Measurements from ENCODE around the gene DPPA4. TPM values are rescaled to one million over a fixed set of nuclear protein-coding genes. Genes with fewer than 3 reads are reported as not detected.
"Not testable (repeated sequence)": the region's sequence is repeated elsewhere in the genome, so short reads cannot be mapped to it uniquely, and the experiment has no call there.

Gene DPPA4
- total and polyA plus RNA-seq, 2 donors from 2014 or later, result not detected

GRCh38 chr3:109382588-109382987, 45.2 kb upstream of the DPPA4 start:
- no peak overlapping the region for H3K27ac ChIP-seq (ENCODE audit: low read depth in 2 of 2, low read length in 2 of 2)
- intact Hi-C loops (cut with DNase I), result no loop called here
- TF ChIP-seq CTCF (IDR thresholded peaks at IDR 0.05; ENCODE audit: borderline replicate concordance, extremely low read depth, insufficient read depth), result no peak
- H3K9ac ChIP-seq (ENCODE audit: low read length in 3 of 3), result no peak overlapping the region
- H3K36me3 ChIP-seq (ENCODE audit: control insufficient read depth in 2 of 3, insufficient read depth in 3 of 3, low read length in 3 of 3), result no peaks in the 10 kb centered on the region
- no peak overlapping the region for H3K4me3 ChIP-seq (ENCODE audit: low read length in 3 of 3)
- no peaks in the 10 kb centered on the region for H3K27me3 ChIP-seq (ENCODE audit: control insufficient read depth, insufficient read depth, low read length)
- FAIRE-seq (no peak), DNase-seq (peak in 2 of 5 donors; percentile 40 to 58)
- no peaks in the 10 kb centered on the region for H3K9me3 ChIP-seq (ENCODE audit: control insufficient read depth in 2 of 3, insufficient read depth in 1 of 3, low read length in 3 of 3)
- H3K4me1 ChIP-seq (ENCODE audit: control insufficient read depth in 2 of 3, insufficient read depth in 2 of 3, low read depth in 1 of 3, low read length in 3 of 3), result no peaks in the 10 kb centered on the region

- DNase-seq (no peak), FAIRE-seq (no peak)
- intact Hi-C loops (cut with DNase I), result no loop called here
- Histone ChIP-seq H3K9me3 (ENCODE audit: control insufficient read depth in 2 of 3, insufficient read depth in 1 of 3, low read length in 3 of 3) (no peaks in the 10 kb centered on the region), H3K36me3 (ENCODE audit: control insufficient read depth in 2 of 3, insufficient read depth in 3 of 3, low read length in 3 of 3) (no peaks in the 10 kb centered on the region), H3K9ac (ENCODE audit: low read length in 3 of 3) (no peak overlapping the region), H3K4me1 (ENCODE audit: control insufficient read depth in 2 of 3, insufficient read depth in 2 of 3, low read depth in 1 of 3, low read length in 3 of 3) (no peaks in the 10 kb centered on the region), H3K4me3 (ENCODE audit: low read length in 3 of 3) (no peak overlapping the region), H3K27me3 (ENCODE audit: control insufficient read depth, insufficient read depth, low read length) (no peaks in the 10 kb centered on the region), H3K27ac (ENCODE audit: low read depth in 2 of 2, low read length in 2 of 2) (no peak overlapping the region)
- no peak for TF ChIP-seq CTCF (IDR thresholded peaks at IDR 0.05; ENCODE audit: borderline replicate concordance, extremely low read depth, insufficient read depth)
Observed at GRCh38 chr3:109375975-109376374, 38.6 kb upstream of the DPPA4 start.

- H3K36me3 ChIP-seq (ENCODE audit: control insufficient read depth in 2 of 3, insufficient read depth in 3 of 3, low read length in 3 of 3); H3K4me1 ChIP-seq (ENCODE audit: control insufficient read depth in 2 of 3, insufficient read depth in 2 of 3, low read depth in 1 of 3, low read length in 3 of 3); FAIRE-seq; H3K9me3 ChIP-seq (ENCODE audit: control insufficient read depth in 2 of 3, insufficient read depth in 1 of 3, low read length in 3 of 3); intact Hi-C loops (cut with DNase I); H3K4me3 ChIP-seq (ENCODE audit: low read length in 3 of 3); H3K27me3 ChIP-seq (ENCODE audit: control insufficient read depth, insufficient read depth, low read length); H3K27ac ChIP-seq (ENCODE audit: low read depth in 2 of 2, low read length in 2 of 2); H3K9ac ChIP-seq (ENCODE audit: low read length in 3 of 3); DNase-seq: not testable (repeated sequence)
Observed at GRCh38 chr3:109374434-109374833, 37.1 kb upstream of the DPPA4 start.

- no peaks in the 10 kb centered on the region for H3K36me3 ChIP-seq (ENCODE audit: control insufficient read depth in 2 of 3, insufficient read depth in 3 of 3, low read length in 3 of 3)
- DNase-seq (no peak), FAIRE-seq (no peak)
- no peak overlapping the region for H3K27ac ChIP-seq (ENCODE audit: low read depth in 2 of 2, low read length in 2 of 2)
- H3K4me1 ChIP-seq (ENCODE audit: control insufficient read depth in 2 of 3, insufficient read depth in 2 of 3, low read depth in 1 of 3, low read length in 3 of 3), result no peaks in the 10 kb centered on the region
- H3K27me3 ChIP-seq (ENCODE audit: control insufficient read depth, insufficient read depth, low read length), result no peaks in the 10 kb centered on the region
- H3K9me3 ChIP-seq (ENCODE audit: control insufficient read depth in 2 of 3, insufficient read depth in 1 of 3, low read length in 3 of 3), result no peaks in the 10 kb centered on the region
- intact Hi-C loops (cut with DNase I), result no loop called here
- H3K4me3 ChIP-seq (ENCODE audit: low read length in 3 of 3), result no peak overlapping the region
- no peak for TF ChIP-seq CTCF (IDR thresholded peaks at IDR 0.05; ENCODE audit: borderline replicate concordance, extremely low read depth, insufficient read depth)
- H3K9ac ChIP-seq (ENCODE audit: low read length in 3 of 3), result no peak overlapping the region
Observed at GRCh38 chr3:109373933-109374332, 36.6 kb upstream of the DPPA4 start.

All from kidney (tissue), 14 donors.